ENCODE measurements around the gene IL32.
A peak's percentile ranks its signal among the peaks of the same experiment; 100 is the strongest.
"Not testable (repeated sequence)": the region's sequence is repeated elsewhere in the genome, so short reads cannot be mapped to it uniquely, and the experiment has no call there.

Gene IL32

DNA sequence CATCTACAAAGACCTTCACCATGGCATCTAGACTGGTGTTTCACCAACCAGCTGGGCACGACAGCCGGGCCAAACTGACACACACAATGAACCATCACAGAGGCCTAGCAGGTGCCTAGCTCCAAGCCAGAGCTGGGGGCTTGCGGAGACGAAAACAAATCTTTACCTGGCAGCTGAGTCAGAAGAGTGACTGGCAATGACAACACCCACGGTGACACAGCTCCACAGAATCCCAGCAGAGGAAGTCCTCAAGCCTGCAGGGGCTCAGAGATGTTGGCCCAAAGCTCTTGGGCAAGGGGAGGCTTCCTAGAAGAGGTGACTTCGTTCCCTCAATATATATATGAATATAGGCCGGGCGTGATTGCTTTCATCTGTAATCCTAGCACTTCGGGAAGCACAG, 13.9 kb upstream of the IL32 start:
- no peak for DNase-seq

DNA sequence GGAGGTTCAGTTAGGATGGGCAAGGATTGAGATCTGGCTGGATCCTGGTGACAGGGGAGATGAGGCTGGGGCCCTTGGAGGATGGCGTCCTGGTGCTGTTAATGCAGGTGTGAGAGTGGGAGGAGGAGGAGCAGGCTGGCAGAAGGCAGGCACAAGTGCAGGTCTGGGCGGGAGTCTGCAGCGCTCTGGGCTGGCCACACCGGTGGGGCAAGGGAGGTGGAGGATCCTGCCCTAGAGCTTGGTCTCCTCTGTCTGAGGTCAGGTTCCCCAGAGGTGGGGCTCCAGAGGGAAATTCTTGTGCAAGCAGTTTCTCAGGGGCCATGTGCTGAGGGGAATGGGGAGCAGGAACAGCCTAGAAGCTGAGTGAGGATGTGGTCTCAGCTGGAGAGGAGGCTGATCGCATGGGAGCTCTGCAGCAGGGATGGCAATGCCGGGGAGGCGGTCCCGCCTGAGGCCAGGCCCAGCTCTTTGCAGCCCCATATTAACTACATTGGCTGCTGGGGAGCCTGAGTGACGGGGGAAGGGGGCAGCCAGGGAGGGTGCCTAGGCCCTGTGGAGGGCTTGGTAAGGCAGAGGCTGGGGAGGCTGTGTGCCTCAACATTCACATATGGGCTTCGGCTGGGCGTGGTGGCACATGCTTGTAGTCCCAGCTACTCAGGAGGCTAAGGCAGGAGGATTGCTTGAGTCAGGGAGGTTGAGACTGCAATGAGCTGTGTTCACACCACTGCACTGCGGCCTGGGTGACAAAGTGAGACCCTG, 12.7 kb upstream of the IL32 start:
- not testable (repeated sequence) for DNase-seq

DNA sequence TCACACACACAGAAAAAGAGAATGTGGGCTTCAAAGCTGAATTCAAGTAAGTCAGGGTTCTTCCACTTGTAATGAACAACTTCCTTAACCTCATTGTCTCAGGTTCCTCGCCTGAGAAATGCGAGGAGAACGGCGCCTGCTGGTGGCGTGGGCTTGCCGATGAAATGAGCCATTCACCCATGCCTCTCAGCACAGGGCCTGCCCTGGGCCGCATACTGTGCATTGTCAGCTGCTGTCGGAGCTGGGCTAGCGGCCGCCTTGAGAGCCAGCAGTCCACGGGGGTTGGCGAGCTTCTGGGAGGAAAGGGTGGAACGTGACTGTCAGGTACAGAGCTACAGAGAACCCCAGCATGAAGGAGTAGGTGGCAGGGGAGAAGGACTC, 12.1 kb upstream of the IL32 start:
- DNase-seq = not testable (repeated sequence)

DNA sequence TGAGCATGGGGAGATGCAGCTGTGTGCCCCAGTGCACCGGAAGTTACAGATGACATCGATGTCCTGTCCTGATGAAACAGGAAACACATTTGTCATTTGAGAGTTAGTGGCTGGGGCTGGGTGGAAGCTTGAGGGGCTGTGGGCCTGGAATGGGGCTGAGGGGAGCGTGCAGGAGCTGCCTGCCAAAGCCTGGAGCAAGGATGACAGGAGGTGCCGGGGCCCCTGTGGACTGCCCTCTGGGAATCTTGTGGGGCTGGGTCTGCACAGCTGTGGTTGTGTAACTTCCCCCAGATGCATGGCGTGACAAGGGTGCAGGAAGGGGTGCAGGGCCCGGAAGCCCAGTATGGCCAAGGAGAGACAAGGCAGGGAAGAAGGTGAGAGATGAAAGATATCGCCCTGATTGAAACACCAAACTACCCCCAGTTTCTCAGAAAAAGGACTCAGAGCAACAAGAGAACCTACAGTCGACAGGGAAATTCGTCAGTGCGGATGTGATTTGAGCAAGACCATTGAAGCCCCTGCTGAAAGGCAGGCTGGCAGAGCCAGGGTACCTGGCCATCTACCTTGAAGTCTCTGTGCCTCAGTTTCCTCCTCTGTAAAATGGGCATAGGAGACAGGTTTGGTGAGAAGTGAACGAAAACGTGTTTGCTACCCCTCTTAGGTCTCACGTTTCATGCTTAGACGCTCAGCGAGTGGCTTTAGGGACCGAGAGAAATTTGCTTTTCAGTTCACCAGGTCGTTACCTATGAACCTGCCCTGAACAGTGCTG, 10.3 kb upstream of the IL32 start:
- DNase-seq = no peak

DNA sequence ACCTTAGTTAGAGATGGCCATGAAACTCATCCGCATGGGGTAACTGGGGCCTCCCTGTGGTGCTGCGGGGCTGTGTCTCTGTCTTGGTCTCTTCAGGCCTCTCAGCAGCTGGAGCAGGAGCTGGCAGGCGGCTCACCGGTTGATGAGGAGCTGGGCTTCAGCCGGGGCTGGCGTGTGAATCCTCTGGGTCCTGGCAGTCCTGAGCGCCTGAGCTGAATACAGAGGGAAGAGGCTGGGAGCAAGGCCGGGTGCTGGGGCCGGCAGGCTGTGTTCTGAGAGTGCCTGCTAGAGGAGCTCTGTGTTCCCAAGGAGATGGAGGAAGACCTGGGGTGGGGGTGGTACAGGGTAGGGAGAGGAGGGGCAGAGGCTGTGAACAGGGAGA, 9.7 kb upstream of the IL32 start:
- DNase-seq = not testable (repeated sequence)

DNA sequence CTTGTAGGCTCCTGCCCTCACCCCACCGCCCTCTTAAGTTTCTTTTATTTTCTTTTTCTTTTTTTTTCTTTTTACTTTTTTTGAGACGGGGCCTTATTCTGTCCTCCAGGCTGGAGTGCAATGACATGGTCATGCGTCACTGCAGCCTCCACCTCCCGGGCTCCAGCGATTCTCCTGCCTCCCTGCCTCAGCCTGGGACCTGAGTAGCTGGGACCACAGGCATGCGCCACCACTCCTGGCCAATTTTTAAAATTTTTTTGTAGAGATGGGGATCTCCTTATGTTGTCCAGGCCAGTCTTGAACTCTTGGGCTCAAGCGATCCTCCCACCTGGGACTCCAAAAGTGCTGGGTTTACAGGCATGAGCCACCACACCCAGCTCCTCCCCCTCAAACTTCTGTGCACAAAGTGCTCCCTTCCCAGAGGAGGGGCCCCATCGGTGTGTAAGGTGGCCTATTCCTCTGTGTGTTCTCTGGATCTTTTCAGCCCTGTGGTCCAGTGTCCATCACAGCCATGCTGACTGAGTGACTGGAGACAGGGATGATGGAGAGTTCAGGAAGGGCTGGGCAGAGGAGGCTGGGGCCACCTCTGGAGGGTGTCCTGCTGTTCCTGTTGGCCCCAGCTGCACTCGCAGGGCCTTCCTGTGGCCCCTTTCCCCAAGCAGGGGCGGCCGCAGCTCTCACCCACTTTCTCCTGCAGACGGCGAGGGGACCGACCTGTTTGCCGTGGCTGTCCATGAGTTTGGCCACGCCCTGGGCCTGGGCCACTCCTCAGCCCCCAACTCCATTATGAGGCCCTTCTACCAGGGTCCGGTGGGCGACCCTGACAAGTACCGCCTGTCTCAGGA, 8.9 kb upstream of the IL32 start:
- DNase-seq = no peak

DNA sequence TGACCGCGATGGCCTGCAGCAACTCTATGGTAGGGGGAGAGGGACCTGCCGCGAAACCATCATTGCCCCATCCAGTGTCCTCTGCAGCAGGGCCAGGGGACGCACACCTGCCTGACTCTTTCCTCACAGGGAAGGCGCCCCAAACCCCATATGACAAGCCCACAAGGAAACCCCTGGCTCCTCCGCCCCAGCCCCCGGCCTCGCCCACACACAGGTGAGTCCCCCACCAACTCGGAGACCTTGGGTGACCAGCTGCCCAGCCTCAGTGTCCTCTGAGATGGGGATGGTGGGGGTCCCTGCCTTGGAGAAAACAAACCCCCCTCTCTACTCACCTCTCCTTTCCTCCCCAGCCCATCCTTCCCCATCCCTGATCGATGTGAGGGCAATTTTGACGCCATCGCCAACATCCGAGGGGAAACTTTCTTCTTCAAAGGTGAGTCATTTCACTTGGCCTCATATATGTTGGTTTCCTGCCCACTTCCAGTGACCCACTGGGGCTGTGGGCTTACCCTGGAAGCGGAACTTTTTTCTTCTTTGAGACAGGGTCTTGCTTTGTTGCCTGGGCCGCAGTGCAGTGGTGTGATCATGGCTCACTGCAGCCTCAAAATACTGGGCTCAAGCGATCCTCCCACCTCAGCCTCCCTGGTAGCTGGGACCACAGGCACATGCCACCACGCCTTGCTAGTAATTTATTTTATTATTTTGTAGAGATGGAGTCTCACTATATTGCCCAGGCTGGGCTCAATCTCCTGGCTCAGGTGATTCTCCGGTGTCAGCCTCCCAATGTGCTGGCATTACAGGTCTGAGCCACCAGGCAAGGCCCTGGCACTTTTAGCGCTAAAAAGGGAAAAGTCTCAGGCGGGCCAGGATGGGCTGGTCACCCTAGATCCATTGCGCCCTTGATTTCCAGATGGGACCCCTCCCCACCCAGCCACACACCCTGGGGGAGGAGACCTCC, 8.0 kb upstream of the IL32 start:
- no peak for DNase-seq

DNA sequence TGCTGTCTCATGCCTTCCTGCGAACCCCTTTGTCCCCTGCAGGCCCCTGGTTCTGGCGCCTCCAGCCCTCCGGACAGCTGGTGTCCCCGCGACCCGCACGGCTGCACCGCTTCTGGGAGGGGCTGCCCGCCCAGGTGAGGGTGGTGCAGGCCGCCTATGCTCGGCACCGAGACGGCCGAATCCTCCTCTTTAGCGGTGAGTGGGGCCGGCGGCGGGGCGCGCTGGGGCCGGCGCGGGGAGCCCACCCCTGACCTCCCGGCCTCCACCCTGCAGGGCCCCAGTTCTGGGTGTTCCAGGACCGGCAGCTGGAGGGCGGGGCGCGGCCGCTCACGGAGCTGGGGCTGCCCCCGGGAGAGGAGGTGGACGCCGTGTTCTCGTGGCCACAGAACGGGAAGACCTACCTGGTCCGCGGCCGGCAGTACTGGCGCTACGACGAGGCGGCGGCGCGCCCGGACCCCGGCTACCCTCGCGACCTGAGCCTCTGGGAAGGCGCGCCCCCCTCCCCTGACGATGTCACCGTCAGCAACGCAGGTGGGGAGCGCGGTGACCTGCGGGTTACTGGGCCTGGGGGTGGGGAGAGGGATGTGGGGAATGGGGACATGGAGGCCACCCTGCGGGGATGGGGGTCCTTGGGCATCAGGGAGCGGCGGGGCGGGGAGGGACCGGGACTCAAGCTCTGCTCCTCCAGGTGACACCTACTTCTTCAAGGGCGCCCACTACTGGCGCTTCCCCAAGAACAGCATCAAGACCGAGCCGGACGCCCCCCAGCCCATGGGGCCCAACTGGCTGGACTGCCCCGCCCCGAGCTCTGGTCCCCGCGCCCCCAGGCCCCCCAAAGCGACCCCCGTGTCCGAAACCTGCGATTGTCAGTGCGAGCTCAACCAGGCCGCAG, 7.1 kb upstream of the IL32 start:
- no peak for DNase-seq

DNA sequence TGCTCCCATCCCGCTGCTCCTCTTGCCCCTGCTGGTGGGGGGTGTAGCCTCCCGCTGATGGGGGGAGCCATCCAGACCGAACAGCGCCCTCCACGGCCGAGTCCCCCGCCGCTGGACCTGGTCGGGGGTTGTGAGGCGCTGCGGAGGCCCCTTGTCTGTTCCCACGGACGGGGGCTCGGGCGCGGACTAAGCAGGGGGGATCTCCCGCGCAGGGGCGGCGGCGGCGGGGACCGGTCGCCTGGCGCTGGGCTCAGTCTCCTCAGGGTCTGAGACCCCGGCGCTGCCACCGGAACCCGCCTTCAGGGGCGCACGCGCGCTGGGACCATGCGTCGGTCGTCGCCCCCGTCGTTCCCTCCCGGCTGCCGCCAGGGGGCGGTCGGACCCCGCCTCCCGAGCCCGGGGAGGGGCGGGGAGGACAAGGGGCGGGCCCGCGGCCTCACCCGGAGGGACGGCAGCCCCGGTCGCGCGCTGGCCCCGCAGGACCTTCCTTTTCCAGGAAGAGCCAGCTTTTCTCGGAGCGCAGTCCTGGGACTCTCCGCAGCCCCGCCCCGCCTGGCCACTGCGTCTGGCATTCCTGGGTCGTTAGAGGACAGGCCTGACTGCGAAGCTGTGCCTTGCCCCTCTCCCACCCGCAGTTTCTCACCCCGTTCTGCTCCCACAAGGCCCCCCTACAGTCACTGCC, 6.3 kb upstream of the IL32 start:
- peak; percentile 91 for DNase-seq

DNA sequence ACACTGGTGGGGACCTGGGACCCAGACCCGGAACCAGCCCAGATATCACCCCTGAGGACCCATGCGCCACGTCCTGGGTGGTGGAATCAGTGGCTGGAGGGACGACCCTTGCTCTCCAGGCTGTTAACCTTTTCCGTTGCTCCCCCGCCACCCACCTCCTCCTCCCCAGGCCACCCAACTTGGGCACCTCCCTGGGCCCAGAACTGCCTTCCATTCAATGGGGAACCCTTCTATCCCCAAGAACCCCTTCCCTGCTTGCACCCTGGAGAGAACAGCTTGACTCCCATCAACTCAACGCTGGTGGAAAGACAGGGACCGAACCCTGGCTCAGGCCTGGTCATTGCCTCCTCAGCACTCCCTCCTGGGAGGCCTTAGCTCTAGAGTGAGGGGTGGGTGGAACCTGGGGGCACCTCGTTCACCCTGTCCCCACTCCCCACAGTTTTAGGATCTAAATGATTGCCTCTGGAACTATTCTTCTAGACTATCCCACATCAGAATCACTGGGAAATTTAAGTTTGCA, 5.7 kb upstream of the IL32 start:
- no peak for DNase-seq

DNA sequence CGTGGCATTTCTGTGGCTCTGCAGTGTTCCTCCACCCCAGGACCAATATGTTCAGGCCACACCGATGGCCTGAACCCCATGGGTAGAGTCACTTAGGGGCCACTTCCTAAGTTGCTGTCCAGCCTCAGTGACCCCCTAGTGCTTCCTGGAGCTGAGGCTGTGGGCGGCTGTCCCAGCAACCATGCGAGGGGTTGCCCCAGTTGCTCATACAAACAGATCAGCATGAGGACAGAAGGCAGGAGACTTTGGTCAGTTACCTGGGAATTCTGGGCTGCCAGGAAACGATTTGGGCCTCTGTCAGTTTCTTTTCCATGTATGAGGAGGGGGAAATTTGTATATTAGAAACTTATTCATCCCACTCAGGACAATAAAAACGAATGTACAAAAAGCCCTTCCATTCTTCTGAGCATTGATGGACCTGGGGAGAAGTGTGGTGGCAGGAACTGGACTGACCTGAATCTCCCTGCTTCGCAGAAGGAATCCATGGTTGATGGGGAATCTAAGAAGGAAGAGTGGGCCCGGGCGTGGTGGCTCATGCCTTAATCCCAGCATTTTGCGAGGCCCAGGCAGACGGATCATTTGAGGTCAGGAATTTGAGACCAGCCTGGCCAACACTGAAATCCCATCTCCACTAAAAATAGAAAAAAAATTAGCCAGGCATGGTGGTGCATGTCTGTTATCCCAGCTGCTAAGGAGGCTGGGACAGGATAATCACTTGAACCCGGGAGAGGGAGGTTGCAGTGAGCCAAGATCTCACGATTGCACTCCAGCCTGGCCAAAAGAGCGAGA, 4.9 kb upstream of the IL32 start:
- DNase-seq = no peak

DNA sequence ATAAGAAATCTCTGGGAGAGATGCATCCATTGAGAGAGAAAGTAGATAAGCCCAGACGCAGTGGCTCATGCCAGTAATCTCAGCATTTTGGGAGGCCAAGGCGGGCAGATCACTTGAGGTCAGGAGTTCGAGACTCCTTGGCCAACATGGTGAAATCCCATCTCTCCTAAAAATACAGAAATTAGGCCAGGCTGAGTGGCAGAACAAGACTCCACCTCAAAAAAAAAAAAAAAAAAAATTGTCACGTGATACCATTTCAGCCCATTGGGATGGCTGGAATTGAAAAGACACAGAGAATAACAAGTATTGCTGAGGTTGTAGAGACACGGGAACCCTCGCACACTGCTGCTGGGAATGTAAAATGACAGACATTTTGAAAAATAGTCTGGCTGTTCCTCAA, 2.9 kb upstream of the IL32 start:
- no peak for DNase-seq

DNA sequence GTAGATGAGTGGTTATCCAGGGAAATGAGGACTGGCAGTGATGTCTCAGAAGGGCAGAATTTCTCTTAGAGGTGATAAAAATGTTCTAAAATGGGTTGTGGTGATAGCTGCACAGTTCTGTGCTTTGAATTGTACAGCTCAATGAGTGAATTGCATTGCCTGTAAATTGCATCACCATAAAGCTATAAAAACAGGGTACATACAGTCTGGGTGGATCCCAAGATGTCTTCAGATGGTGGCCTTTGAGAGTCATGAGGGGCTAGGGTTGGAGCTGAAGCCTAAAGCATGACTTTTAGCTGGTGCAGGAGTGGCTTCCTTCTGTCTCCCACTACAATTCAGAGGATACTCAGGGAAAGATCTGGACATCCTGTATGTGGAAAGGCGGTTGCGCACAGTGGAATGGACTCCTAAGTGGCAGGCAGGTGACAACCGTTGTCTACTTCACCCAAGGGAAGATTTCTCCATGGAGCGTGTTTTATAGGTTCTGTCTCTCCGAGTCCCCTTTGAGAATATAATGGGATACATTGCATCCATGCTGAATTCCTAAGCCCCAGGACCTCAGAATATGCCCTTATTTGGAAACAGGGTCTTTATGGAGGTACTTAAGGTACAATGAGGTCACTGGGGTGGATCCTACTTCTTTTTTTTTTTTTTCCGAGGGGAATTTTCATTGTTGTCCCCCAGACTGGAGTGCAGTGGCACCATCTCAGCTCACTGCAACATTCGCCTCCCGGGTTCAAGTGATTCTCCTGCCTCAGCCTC, 1.6 kb upstream of the IL32 start:
- no peak for DNase-seq

DNA sequence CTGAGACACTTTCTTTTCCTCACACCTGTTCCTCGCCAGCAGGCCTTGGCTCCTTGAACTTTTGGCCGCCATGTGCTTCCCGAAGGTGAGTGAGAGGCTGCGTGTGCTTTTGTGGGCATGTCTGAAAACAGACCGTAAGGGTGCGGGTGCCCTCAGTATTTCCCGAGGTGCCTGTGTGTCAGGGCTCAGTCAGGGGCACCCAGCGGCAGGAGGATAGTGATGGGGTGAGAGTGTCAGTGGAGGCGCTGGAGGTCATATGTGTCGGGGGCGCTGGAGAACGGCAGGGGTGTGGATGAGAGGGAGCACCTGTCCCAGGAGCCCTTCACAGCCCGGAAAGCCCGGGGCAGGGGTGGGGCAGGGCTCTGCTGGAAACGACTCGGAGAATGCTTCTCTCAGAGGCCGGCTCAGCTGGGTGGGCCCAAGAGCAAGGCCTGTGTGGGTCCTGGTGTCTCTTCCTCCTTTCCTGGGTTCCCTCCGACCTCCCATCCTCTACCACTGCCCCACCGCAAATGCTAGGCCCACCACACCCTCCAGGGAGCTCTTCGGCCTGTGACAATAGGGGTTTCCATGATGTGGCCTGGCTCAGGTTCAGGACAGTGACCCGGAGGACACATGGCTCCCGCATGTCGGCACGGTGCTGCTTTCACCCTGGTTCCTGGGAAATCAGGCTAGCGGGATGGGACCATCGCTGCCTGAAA, 451 bp downstream of the IL32 start:
- no peak for DNase-seq

DNA sequence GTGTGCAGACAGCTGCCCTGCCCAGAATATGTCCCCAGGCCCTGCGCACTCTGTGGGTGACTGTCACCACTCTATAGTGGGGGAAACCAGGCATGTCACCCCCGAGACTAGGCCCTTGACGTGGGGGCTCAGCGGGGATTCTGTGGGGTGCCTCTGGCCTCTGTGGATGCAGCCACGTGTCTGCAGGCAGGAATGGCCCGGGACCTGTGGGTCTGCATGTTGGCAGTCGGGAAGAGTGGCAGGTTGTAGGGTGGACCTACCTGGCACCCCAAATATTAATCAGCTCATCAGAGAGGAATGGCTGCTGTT, 954 bp downstream of the IL32 start:
- DNase-seq = no peak

DNA sequence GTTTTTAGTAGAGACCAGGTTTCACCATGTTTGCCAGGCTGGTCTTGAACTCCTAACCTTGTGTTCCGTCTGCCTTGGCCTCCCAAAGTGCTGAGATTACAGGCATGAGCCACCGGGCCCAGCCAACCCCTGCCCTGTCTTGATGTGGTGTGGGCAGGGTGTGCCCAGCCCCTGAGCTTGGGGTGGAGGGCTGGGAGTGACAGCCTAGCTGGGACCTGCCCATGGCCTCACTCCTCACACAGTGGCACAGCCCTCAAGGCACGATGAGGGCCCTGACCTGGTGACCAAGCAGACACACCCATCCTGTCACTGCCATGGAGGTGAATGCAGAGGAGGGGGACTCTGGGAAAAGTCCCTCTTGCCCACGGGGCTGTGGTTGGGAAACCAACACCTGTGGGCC, 3.0 kb downstream of the IL32 start:
- no peak for DNase-seq

DNA sequence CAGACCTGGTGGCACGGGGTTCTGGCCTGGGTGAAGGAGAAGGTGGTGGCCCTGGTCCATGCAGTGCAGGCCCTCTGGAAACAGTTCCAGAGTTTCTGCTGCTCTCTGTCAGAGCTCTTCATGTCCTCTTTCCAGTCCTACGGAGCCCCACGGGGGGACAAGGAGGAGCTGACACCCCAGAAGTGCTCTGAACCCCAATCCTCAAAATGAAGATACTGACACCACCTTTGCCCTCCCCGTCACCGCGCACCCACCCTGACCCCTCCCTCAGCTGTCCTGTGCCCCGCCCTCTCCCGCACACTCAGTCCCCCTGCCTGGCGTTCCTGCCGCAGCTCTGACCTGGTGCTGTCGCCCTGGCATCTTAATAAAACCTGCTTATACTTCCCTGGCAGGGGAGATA, 3.7 kb downstream of the IL32 start:
- not testable (repeated sequence) for DNase-seq

DNA sequence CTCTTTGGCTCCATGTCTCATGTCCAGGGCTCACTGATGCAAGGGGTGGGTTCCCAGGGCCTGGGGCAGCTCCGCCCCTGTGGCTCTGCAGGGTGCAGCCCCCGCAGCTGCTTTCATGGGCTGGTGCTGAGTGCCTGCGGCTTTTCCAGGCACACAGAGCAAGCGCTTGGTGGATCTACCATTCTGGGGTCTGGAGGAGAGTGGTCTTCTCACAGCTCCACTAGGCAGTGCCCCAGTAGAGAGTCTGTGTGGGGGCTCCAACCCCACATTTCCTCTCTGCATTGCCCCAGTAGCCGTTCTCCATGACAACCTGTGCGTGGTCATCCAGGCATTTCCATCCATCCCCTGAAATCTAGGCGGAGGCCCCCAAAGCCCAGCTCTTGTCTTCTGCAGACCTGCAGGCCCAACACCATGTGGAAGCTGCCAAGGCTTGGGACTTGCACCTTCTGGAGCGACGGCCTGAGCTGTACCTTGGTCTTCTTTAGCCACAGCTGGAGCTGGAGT, 5.2 kb downstream of the IL32 start:
- DNase-seq = no peak
